Parathyroid adenoma (tissue), 2 donors: ENCODE results near the gene MBTPS1.

Source experiments
- H2AFZ ChIP-seq: fragments of 300-600 bp; sonication (generic); one replicate; pipeline ENCODE4 v1.7.0; 2017; ENCODE audit warnings: antibody characterized with exemption, mild to moderate bottlenecking
- H3K27ac ChIP-seq: fragments of 300-600 bp; sonication (generic); one replicate; pipeline ENCODE4 v1.7.0; 2017
- H3K27me3 ChIP-seq: fragments of 300-600 bp; sonication (generic); one replicate; pipeline ENCODE4 v1.7.0; 2017; ENCODE audit warnings: low read length; ENCODE audit not compliant: control insufficient read depth, insufficient read depth
- H3K36me3 ChIP-seq: fragments of 300-600 bp; sonication (generic); one replicate; pipeline ENCODE4 v1.7.0; 2017; ENCODE audit warnings: low read length; ENCODE audit not compliant: control insufficient read depth, insufficient read depth
- H3K4me1 ChIP-seq: fragments of 300-600 bp; sonication (generic); one replicate; pipeline ENCODE4 v1.7.0; 2017; ENCODE audit warnings: control low read depth
- H3K4me2 ChIP-seq: fragments of 300-600 bp; sonication (generic); one replicate; pipeline ENCODE4 v1.7.0; 2017; ENCODE audit warnings: low read length
- H3K4me3 ChIP-seq: fragments of 300-600 bp; sonication (generic); one replicate; pipeline ENCODE4 v1.7.0; 2017; ENCODE audit warnings: low read depth, low read length
- H3K79me2 ChIP-seq: fragments of 300-600 bp; sonication (generic); one replicate; pipeline ENCODE4 v1.7.0; 2017; ENCODE audit warnings: control low read depth
- H3K9ac ChIP-seq: fragments of 300-600 bp; sonication (generic); one replicate; pipeline ENCODE4 v1.7.0; 2017; ENCODE audit warnings: mild to moderate bottlenecking
- H3K9me3 ChIP-seq: fragments of 300-600 bp; sonication (generic); one replicate; pipeline ENCODE4 v1.7.0; 2017; ENCODE audit warnings: low read length; ENCODE audit not compliant: control insufficient read depth
- TF ChIP-seq, protein P1 (sequence below): fragments of 300-600 bp; sonication (generic); IDR thresholded peaks from one replicate; pipeline ENCODE4 v1.7.0; 2017; ENCODE audit warnings: antibody characterized with exemption, mild to moderate bottlenecking
- donor health status: primary hyperparathyroidism.

The MBTPS1 gene

DNA sequence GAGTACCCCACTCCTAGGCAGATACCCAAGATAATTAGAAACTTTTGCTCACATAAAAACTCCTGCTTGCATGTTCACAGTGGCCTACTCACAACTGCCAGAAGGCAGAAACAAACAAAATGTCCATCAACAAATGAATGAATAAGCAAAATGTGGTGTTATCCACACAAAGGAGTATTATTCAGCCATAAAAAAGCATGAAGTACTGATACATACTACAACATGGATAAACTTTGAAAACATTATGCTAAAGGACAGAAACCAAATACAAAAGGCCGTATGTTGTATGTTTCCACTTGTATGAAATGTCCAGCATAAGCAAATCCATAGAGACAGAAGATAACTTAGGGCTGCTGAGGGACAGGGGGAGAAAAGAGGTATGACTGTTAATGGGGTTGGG, 26.3 kb upstream of the MBTPS1 start:
- TF ChIP-seq, protein P1, sequence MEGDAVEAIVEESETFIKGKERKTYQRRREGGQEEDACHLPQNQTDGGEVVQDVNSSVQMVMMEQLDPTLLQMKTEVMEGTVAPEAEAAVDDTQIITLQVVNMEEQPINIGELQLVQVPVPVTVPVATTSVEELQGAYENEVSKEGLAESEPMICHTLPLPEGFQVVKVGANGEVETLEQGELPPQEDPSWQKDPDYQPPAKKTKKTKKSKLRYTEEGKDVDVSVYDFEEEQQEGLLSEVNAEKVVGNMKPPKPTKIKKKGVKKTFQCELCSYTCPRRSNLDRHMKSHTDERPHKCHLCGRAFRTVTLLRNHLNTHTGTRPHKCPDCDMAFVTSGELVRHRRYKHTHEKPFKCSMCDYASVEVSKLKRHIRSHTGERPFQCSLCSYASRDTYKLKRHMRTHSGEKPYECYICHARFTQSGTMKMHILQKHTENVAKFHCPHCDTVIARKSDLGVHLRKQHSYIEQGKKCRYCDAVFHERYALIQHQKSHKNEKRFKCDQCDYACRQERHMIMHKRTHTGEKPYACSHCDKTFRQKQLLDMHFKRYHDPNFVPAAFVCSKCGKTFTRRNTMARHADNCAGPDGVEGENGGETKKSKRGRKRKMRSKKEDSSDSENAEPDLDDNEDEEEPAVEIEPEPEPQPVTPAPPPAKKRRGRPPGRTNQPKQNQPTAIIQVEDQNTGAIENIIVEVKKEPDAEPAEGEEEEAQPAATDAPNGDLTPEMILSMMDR: no peak
- H3K9ac ChIP-seq: no peak overlapping the region
- no peaks in the 10 kb centered on the region for H3K36me3 ChIP-seq
- H3K27me3 ChIP-seq: no peaks in the 10 kb centered on the region
- H3K9me3 ChIP-seq: no peaks in the 10 kb centered on the region
- H3K4me2 ChIP-seq: no peak overlapping the region
- H3K4me1 ChIP-seq: peaks cover 10% of the 10 kb centered on the region
- peak overlapping the region; percentile 9 for H3K27ac ChIP-seq
- H2AFZ ChIP-seq: no peak overlapping the region
- no peak overlapping the region for H3K4me3 ChIP-seq
- H3K79me2 ChIP-seq: peaks cover 7% of the 10 kb centered on the region

DNA sequence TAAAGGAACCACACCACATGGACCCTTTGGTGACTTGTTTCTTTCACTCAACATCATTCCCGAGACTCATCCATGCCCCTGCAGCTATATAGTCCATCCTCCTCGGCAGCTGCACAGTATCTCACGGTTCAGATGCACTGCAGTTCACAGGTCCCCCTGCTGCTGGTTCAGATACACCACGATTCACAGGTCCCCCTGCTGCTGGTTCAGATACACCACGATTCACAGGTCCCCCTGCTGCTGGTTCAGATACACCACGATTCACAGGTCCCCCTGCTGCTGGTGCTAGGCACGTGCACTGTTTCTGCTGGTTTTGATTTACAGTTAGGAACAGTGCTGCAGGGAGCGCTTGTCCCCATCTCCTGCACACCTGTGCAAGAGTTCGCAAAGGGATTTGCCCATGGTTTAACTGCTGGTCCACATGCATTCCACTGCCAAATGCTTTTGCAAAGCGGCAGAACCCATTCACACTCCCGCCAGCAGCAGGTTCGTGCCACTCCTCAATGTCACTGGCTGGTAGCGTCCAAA, 24.5 kb upstream of the MBTPS1 start:
- H3K27ac ChIP-seq: no peak overlapping the region
- H2AFZ ChIP-seq: no peak overlapping the region
- H3K9me3 ChIP-seq: no peaks in the 10 kb centered on the region
- no peaks in the 10 kb centered on the region for H3K27me3 ChIP-seq
- TF ChIP-seq, protein P1: no peak
- H3K4me3 ChIP-seq: no peak overlapping the region
- H3K79me2 ChIP-seq: peaks cover 22% of the 10 kb centered on the region
- H3K4me2 ChIP-seq: no peak overlapping the region
- peaks cover 18% of the 10 kb centered on the region for H3K4me1 ChIP-seq
- no peaks in the 10 kb centered on the region for H3K36me3 ChIP-seq
- H3K9ac ChIP-seq: no peak overlapping the region

DNA sequence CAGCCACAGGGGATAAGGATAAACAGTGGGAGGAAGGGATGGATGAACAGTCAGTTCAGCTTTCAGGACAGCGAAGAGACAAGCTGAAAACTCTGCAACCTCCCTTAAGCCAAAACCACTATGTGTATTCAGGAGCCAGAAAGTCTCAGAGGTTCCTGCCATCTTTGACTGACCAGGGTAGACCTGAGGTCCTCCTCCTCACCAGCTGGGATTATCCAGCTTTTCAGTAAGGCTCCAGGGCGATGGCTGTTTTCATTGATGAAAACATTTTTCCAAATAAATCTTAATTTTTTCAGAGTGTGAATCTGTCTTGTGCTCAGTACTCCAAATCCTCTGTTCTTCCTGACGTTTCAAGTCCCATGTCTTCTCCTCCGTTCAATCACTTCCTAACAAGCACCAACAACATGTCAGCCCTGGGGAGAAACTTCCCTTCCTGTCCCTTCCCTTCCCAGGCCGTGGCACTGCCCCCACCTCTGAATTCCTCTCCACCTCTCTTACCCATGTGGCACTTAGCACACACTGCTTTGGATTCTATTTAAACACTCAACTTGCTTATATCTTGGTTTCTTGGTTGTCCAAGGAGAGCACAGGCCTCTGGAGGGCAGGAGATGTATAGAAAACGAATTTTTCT, 23.0 kb upstream of the MBTPS1 start:
- TF ChIP-seq, protein P1: no peak
- H3K4me2 ChIP-seq: no peak overlapping the region
- H3K9ac ChIP-seq: no peak overlapping the region
- no peaks in the 10 kb centered on the region for H3K9me3 ChIP-seq
- H3K36me3 ChIP-seq: no peaks in the 10 kb centered on the region
- no peak overlapping the region for H3K4me3 ChIP-seq
- H2AFZ ChIP-seq: no peak overlapping the region
- H3K27ac ChIP-seq: peak overlapping the region; percentile 81
- peaks cover 30% of the 10 kb centered on the region for H3K79me2 ChIP-seq
- H3K27me3 ChIP-seq: no peaks in the 10 kb centered on the region
- H3K4me1 ChIP-seq: peaks cover 18% of the 10 kb centered on the region

DNA sequence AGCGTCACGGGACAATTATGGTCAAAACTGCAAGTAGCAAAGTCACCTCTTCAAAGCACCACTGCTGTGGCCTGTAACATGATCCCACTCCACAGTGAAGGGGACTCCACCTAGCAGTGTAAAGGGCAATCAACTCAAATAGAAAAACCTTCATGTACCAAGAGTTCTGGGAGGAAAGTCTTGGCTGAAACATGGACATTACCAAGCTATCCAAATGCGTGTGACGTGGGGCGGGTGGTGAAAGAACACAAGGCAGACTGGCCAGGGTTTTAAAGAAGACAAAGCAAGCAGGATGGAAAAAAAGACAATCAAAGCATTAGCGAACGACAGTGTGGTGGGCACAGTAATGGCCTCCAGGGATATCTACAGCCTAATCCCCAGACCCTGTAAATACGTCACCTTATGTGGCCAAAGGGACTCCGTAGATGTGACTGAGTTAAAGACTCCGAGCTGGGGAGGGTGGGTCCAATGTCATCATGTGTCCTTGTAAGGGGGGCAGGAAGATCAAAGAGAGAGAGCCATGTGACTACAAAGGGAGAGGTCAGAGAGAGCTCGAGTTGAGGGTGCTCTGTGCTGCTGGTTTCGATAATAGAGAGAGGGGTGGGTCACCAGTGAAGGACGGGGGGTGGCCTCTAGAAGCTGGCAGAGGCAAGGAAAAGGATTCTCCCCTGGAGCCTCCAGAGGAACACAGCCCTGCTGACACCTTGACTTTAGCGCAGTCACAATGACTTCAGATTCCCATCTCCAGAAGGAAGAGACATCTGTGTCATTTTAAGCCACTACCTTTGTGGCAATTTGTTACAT, 22.3 kb upstream of the MBTPS1 start:
- H3K79me2 ChIP-seq: peaks cover 30% of the 10 kb centered on the region
- H3K27ac ChIP-seq: peak overlapping the region; percentile 81
- TF ChIP-seq, protein P1: no peak
- H2AFZ ChIP-seq: peak overlapping the region; percentile 27
- no peaks in the 10 kb centered on the region for H3K36me3 ChIP-seq
- peaks cover 18% of the 10 kb centered on the region for H3K4me1 ChIP-seq
- H3K4me2 ChIP-seq: peak overlapping the region; percentile 60
- H3K9ac ChIP-seq: no peak overlapping the region
- H3K4me3 ChIP-seq: no peak overlapping the region
- no peaks in the 10 kb centered on the region for H3K9me3 ChIP-seq
- no peaks in the 10 kb centered on the region for H3K27me3 ChIP-seq
